GM21723 (cell line): Measurements from ENCODE around the gene STK17A.

Source experiments
- ATAC-seq: cut with Tn5 transposase; IDR thresholded peaks from one replicate; pipeline ENCODE4 v1.9.1; 2021; ENCODE audit warnings: mild to moderate bottlenecking, moderate library complexity; ENCODE audit not compliant: unreplicated experiment

Gene STK17A

DNA sequence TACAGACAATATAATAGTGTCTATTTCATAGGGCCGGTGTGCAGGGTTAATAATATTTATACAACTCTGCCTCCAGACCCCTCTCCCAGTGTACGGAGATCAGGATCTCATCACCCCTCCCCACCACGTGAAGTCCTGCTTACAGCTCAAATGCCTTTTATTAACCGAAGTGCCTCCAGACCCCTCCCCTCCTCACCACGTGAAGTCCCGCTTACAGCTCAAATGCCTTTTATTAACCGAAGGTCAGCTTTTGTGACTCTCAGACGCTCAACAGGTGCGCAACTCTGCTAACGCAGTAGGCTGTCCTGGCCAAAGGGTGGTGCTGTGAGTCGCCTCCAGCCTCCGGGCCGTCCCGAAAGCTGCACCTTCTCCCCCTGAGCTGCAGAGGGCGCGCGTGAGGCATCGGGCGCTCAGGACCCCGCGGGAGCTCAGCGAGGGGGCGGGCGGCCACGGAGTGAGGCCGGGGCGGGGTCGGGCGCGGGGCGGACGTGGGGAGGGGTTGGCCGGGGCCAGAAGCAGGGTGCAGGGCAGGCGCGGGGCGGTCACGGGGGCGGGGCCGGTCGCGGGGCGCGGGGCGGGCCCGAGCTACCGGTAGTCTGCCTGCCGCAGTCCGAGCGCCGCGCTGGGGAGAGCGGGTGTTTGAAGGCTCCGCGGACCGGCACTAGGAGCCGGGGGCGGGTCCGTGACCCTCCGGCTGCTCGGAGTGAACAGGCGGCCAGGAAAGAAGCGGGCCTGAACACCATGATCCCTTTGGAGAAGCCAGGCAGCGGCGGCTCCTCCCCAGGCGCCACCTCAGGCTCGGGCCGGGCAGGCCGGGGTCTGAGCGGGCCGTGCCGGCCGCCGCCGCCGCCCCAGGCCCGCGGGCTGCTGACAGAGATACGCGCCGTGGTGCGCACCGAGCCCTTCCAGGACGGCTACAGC, at the start of gene STK17A:
STK17A (plus strand) TSS at position 606 of the 921 bp plus-strand sequence; CDS start at position 742, 136 bp downstream.
- ATAC-seq, result peak; percentile 65

DNA sequence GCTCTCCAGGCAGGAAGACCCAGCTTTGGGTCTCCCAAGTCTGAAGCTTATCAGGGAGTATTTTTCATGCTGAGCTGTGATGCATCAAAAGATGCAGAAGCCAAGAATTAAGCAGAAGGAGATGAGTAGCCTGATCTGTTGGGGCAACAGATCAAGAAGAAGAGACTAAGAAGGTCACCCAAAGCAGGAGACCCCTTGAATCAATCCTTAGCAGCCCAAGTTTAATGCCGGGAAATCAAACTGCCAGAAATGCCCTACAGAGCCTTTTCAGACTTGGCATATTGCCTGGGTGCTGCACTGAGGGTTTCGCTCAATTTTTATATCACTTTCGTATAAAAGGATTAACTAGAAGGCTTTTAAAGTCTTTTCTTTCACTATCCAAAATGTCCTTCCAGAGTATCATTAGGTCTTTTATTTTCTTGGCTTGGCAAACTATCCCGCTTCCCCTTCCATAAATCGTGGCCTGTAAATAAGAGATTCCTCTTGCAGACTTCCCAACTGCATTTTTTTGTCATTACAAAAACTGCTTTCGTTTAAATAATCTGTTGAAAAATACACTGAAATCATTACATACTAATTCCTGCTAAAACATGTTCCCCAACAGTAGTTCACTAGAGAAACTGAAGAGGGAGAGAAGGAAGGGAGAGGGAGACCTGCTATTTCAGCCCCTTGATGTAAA, 49.0 kb upstream of the STK17A start:
- ATAC-seq, result no peak

DNA sequence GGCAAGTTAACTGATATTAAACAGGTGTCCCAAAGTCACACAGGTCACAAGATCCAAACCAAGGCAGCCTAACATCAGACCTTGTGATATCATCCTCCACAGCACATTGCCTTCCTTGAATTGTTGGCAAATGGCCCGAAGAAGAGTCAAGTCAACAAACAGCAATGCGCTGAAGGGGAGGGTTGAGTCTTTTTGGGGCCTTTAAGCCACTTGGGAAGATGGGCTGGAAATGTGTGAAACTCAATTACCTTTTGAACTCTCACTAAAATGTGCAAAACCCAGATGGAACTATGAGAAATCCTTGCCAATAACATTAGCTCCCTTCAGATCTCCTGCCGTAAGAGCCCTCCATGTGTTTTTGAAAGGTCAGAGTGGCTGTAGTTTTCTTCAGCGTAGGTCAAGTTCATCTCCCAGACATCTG, 47.9 kb upstream of the STK17A start:
- ATAC-seq, result no peak

DNA sequence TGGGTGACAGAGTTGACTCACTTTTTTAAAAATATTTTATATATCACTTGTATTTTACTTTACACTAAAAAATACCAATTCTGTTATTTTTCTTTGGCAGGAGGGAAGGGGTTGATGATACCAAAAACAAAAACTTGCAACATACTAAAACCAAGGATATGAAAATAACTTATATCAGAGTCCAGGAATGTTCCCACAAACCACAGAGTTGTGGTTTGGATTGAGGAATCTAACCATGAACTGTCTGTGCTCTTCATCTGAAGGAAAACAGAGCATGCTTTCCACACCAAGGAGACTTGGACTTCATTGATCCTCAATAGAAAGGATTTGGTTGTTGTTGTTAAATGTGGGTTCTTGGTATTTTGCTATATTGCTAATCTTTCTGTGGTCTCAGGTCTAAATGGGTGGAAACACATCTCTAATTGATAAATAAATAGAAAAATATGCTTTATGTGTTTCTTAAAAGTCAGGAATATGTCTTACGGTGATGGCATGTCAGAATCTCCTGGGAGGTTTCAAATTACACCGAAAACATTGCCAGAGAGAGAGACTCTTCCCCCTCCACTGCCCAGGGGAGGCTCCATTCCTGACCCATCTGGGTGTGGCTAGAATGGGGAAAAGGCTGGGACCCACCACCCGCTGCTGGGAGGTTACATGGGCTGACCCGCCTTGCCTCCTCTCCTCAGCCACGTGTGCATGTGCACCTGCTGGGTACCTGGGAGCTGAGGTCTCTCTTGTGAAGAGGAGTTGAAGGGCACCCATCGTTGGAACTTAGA, 46.9 kb upstream of the STK17A start:
- ATAC-seq, result no peak

DNA sequence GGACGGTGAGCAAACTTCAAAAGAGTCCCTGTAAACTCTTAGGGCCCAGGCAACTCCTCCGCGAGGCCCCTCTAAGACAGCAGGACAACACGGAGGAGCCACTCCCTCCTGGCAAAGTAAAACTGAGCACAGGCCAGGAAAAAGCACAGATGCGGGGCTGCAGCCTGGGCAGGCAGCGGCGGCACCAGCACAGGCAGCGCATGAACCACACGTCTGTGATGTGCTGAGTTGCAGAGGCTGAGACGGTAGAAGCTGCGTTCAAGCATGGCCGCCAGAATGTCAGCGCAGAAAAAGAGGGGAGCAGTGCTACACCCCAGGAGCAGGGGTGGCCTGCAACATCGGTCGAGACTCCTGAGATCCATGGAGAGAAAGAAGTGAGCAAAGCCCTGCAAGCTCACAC, 46.1 kb upstream of the STK17A start:
- ATAC-seq, result no peak

DNA sequence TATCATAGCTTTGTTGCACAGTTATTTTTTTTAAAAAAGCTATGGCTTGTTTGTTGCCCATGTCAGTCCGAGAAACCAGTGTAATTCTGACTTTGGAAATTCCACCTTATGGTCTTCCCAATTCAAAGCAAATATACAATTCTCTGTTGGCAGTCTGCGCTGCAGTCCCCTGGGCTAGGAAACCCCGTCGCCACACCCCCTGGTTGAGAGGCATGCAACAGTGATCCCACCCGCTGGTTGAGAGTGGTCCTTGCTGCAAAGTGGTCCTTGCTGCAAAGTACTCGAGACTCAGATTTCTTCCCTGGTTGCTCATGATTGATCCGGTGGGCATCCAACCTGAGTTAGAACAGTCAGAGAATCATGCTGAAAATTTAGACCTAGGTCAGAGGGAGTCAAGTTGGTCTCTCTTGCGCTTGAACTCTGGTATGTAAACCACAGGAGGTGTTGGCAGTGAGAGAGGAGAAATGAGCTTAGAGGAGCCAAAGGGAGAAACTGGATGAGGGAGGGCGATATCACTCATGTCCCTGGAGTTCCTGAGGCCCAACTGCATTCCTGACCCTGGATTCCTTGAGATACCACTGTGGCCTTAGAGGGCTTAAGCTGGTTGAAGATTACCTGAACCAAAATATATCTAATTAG, 45.0 kb upstream of the STK17A start:
- ATAC-seq, result no peak

DNA sequence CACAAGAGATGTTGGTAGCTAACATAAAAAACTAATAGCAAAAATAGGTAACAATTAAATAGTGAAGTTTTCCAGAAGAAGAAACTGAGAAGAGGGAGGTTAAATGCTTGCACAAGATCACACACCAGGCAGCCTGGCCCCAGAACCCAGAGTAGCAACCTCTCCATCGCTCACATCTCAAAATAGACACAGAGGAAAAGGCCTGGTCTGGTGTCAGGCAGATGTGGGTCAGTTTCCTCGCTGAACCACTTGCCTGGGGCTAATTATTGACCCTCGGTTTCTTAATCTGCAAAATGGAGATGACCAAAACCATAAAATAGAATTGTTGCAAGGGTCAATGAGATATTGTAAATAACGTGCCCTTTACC, 44.5 kb upstream of the STK17A start:
- no peak for ATAC-seq

DNA sequence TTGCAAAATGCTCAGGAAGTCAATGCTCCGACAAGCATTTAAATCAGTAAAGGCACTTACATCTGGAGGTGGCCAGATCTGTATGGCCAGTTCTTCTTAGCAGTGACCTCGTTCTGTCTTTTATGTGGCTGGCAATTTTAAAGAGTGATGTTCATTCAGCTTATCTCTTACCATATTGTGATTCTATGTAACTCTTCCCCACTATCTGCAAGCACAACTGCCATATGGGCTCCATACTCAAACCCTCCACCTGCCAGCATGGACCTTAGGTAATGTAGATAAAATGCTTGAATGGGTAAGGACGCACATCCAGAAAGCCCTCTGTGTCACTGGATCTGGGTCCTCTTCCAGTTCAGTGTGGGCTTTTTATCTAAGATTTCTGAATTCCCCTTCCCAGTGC, 42.4 kb upstream of the STK17A start:
- no peak for ATAC-seq

DNA sequence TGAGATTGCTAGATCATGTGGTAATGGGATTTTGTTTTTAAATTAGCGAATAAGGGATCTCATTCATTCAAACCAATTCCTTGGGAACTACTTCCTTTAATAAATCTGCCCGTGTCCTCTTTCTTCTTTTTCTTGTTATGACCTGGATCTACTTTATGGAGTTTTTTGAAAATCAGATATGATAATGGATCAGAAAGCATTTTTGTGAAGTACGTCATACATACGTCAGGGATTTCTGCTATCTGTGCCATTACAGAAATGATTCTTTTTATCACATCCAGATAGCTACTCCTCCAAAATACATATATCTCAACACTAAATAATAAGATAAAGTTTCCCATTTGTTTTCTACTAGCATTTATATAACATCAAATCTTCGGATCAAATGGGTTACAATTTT, 40.2 kb upstream of the STK17A start:
- no peak for ATAC-seq

DNA sequence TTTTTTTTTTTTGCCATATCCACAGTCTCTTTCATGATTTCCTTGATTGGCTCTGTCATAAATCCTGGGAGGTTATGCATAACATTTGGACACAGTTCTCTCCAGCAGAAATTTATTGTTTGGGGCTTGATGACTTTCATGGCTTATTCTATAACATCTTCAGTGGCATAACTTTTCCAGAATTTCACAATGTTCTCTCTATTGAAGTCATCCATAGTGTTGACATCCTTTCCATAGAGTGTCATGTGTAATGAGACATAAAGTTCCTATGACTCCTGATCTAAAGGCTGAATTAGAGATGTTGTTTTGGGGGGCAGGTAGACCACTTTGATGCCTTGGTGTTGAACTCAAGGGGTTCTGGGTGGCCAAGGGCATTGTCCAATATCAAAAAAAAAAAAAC, 36.7 kb upstream of the STK17A start:
- ATAC-seq, result no peak

DNA sequence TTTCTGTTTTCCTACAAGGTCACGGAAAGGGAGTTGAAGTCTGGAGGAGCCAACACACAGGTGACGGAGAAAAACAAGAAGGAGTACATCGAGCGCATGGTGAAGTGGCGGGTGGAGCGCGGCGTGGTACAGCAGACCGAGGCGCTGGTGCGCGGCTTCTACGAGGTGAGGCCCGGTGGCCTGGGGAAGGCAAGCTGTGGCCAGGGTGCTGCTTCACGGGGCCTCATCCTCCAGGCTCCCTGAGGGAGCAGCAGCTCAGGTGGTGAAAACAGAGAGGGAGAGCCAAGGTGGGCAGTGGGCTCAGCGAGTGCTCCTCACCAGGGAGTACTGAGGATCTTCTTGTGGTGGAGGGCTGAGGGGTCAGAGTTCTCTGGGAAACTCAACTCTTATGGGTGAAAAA, 32.5 kb upstream of the STK17A start:
- no peak for ATAC-seq

DNA sequence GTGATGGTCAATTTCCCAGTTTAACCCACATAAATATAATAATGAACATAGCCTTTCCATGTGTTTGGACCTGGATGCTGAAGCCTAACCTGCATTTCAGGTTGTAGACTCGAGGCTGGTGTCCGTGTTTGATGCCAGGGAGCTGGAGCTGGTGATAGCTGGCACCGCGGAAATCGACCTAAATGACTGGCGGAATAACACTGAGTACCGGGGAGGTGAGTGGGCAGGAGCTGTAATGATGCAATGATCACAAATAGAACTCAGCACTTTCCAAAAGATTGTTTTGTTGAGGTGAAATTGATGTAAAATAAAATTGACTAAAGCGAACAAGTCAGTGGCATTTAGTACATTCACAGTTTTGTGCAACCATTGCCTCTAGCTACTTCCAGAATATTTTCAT, 30.8 kb upstream of the STK17A start:
- ATAC-seq, result no peak

DNA sequence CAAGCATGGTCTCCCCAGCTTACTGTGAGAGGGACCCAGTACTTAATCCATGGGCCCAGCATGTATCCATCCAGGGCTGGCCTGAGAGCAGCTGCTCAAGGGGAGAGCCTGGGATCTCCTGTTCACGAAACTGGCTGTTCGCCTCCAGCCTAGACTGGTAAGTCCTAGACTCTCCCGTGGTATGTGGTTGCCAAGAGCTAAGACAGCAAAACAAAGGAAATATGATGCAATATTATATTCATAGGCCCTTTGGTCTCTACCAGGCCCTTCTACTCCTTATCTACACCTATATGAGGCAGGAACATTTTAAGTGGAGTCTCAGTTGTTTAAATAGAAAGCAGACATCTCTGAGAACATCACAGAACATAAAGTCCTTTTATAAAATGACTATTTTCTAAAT, 28.9 kb upstream of the STK17A start:
- ATAC-seq, result no peak

DNA sequence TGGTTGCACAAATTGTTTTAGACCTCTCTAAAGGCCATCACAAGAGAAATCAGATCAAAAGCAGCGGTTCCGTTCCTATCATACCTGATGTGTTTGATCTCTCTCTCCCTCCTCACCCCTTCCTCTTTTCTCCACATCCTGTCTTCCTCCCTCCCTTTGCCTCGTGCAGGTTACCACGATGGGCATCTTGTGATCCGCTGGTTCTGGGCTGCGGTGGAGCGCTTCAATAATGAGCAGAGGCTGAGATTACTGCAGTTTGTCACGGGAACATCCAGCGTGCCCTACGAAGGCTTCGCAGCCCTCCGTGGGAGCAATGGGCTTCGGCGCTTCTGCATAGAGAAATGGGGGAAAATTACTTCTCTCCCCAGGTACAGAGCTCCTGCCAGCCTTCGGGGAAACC, 28.5 kb upstream of the STK17A start:
- ATAC-seq, result no peak

DNA sequence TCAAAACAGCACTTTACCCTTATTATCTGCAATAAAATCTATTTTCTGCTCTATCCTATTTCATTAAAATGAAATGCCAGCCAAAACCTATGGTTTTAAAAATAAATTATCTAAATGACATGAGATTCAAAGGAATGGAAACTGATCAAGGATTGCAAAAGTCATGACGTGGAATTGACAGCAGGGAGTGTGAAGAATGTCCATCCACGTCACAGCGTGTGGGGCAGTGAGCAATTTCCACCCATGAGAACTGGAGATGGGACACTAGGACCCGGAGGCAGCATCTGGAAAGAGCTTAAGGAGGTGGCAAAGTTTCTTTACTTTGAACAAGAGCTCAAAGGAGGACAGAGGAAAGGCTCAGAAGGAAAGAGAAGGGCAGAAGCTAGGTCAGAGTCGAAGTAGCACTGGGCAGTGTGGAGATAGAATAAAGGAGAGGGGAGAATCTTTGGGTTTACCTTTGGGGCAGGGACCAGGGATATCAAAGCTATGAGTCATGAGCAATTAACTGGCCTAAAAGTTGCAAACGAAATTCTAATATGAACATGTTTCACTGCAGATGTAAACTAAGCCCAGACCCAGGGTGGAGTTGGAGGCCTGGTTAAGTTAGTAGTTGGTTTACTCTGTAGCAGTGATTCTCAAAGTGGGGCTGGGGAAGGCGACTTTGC, 24.9 kb upstream of the STK17A start:
- ATAC-seq, result no peak

DNA sequence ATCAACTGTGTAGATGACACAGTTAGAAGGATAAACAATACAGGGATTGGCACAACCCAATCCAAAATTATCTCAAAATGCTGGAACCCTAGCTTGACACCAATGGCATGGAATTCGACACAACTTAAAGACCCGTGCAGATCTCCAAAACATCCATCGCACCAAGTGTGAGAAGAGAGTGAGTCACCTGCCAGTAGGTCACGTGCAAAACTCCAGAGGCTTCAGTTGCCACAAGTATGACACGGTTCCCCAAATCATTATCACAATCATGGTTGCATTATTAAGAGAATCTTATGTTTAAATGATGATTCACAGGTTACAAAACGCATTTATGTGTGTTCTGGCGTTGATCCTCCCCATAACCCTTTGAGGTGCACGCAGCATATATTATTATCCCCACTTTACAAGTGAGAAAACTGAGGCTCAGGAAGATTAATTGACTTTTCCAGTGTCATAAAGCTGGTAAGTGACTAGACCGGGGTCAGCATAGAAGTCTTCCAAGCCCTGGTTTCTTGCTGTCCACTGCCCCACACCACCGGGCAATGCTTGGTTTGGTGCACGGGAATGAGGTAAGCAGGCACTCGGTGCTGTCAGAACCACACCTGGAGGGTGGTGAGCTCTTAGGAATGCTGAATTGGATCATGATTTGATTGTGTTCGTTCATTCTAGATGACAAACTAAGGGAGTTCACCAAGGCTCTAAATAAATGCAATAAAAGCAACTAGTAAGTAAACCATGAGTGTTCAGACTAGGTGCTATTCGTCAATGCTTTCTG, 23.6 kb upstream of the STK17A start:
- no peak for ATAC-seq

DNA sequence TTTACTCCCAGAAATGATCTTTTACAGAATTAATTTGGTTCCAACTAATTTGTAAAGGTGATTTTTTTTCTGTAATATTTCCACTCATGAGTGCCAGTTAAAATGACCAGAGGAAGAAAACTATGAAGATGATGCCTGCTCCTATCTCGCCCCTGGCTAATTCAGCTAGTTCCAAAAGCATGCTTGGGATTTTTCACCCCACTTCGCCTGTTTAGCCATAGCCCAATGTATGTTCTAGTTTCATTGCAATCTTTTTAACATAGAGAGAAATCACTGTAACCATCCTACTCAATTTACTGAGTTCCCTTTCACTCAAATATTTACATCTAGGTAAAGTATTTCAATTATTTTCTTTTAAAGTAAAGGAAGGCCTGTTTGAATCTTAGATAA, 23.0 kb upstream of the STK17A start:
- ATAC-seq, result no peak

DNA sequence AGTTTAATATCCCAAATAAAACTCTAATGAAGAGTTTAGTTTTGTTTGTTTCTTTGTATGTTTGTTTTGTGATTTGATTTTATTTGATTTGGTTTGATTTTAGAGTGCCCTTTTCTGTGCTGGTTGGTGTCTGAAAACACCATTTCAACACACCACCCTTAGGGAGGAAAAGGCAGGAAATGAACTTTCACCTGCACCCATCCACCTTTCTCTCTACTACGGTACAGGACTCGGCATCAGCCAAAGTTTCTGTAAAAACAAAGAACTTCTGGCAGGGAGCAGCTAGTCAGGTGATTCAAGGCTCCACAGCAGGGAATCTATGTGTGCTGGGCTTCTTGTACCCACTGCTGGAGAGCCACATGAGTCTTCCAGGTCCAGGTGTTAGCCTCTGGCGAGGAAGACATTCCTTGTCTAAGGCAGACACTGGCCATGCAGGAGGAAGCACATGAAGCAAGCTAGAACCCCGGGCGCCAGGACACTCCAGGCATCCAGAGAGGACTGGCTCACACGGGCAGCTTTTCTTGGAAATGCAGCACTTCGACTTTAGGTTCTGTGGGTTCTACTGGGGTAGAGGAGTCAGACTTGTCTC, 22.1 kb upstream of the STK17A start:
- ATAC-seq, result no peak

DNA sequence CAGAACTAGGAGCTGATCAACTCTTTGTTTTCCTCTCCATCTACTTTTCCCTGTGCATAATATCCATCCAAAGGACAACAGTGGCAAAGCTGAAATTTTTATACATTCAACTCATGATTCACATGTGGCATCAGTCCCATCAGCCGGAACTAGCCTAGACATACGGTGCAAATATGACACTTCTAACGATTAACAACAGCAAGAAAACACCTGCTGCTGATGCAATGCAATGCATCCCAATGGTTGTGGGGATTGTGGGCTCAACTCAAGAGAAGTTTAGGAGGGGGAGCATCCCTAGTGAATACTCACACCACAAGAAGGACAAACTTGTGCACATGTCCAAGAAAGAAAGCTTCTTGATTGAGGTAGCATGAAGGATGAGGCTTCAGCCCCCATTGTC, 20.5 kb upstream of the STK17A start:
- no peak for ATAC-seq
